Lower leg skin (tissue), 3 donors: ENCODE results near the gene ZRANB1.

Experiments used
- CTCF ChIP-seq, 3 donors: fragments of 450-650 bp; IDR thresholded peaks; one replicate each; pipeline ENCODE4 v1.5.1; 2016; ENCODE audit warnings: antibody characterized with exemption in 3 of 3, mild to moderate bottlenecking in 3 of 3, moderate library complexity in 2 of 3
- POLR2A ChIP-seq, 2 donors: fragments of 450-650 bp; IDR thresholded peaks; one replicate each; pipeline ENCODE4 v1.6.1; 2016 to 2017; ENCODE audit warnings: antibody characterized with exemption in 2 of 2, mild to moderate bottlenecking in 1 of 2, moderate library complexity in 1 of 2

GRCh38 chr10:125008689-125009638, 67.0 kb downstream of the ZRANB1 start:
- TF ChIP-seq CTCF (IDR thresholded peaks at IDR 0.05) (no peak), POLR2A (IDR thresholded peaks at IDR 0.05) (no peak)
